Fibroblast of the aortic adventitia (primary cell): ENCODE results near the gene IGSF9. TPM values are rescaled to one million over a fixed set of nuclear protein-coding genes. Genes with fewer than 3 reads are reported as not detected.

ENCODE experiments used
- DNase-seq: peaks from one replicate; pipeline ENCODE4 v3.0.0-alpha.2; 2010; ENCODE audit warnings: low read depth
- H3K4me3 ChIP-seq: 2 replicates; pipeline ENCODE4 v1.5.1; 2011; ENCODE audit warnings: low read depth, mild to moderate bottlenecking, control low read depth, low read length, moderate library complexity
- CTCF ChIP-seq: IDR thresholded peaks from 2 replicates; pipeline ENCODE4 v1.5.1; 2011; ENCODE audit warnings: mild to moderate bottlenecking, low read length, control low read depth, inconsistent platforms; ENCODE audit not compliant: insufficient read depth
- total RNA-seq: library from RNA; depleted of rRNA; stranded (reverse); fragments of >200 nt; gene quantifications from 2 replicates; pipeline ENCODE4 v1.2.3, GENCODE V29; 2012; ENCODE audit warnings: low replicate concordance

Gene IGSF9
- total RNA-seq: 2.0 TPM in 1 of 2 replicates, not detected in the other

- peak; percentile 58 for DNase-seq
- peak within 1 kb of the TSS; percentile 60 for H3K4me3 ChIP-seq
- TF ChIP-seq CTCF: peak; percentile 41
Measured at GRCh38 chr1:159945483-159946241, at the start of gene IGSF9. TSS of gene IGSF9 (minus strand) at chr1:159945613. CDS start at chr1:159943454, 2,159 bp downstream.

- DNase-seq: peak; percentile 85
- no peak for TF ChIP-seq CTCF
- H3K4me3 ChIP-seq: no peak overlapping the region
Measured at GRCh38 chr1:159994896-159995295, 49.5 kb upstream of the IGSF9 start.

- H3K4me3 ChIP-seq: no peak overlapping the region
- no peak for TF ChIP-seq CTCF
- no peak for DNase-seq
Measured at GRCh38 chr1:159993911-159994310, 48.5 kb upstream of the IGSF9 start.

GRCh38 chr1:159992161-159992560 is 46.7 kb upstream of the IGSF9 start:
- DNase-seq: no peak
- no peak for TF ChIP-seq CTCF
- no peak overlapping the region for H3K4me3 ChIP-seq

GRCh38 chr1:159991513-159991912 is 46.1 kb upstream of the IGSF9 start:
- no peak overlapping the region for H3K4me3 ChIP-seq
- TF ChIP-seq CTCF: no peak
- peak; percentile 7 for DNase-seq

- TF ChIP-seq CTCF: no peak
- H3K4me3 ChIP-seq: no peak overlapping the region
- DNase-seq: no peak
Measured at GRCh38 chr1:159990005-159990404, 44.6 kb upstream of the IGSF9 start.
